ENCODE data around the gene PRIMA1.

The PRIMA1 gene

GRCh38 chr14:93731753-93732152 is 56.5 kb downstream of the PRIMA1 start:
- DNase-seq (ENCODE audit: low spot score) = no peak

GRCh38 chr14:93729993-93730392 is 58.3 kb downstream of the PRIMA1 start:
- DNase-seq (ENCODE audit: low spot score) = no peak

- no peak for DNase-seq (ENCODE audit: low spot score)
Observed at GRCh38 chr14:93728651-93729016, 59.7 kb downstream of the PRIMA1 start.

DNA sequence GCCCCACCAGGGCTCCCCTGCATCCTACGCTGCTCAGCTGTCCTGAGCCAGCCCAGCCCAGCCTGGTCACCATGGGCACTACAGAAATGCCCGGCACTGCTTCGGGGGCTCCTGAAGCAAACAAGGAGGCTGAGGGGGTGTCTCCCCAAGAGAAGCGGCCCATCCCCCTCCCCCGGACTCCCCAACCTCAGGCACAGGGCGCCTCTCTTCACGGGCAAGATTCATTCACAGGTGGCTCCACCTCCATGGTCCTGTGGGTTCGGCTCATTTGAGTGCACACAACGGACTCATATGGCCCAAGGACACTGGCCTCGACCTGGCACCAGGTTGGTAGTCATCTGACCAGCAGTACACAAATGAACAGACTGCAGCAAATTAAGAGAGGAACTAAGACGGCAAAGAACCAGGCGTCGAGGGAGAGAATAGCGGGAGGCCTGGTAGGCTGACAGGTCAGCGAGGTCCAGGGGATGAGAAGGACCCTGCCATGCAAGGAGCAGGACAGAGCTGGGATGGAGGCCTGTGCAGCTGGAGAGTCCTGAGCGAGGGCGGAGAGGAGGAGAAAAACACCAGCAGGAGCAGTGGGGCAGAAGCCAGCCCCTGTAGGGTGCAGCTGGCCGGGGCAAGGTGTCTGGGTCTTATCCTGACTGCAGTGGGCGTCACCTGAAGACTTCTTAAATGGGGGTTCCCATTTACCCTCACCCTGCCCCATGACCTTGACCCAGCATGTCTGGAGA is 60.2 kb downstream of the PRIMA1 start:
- DNase-seq (ENCODE audit: low spot score) = no peak

DNA sequence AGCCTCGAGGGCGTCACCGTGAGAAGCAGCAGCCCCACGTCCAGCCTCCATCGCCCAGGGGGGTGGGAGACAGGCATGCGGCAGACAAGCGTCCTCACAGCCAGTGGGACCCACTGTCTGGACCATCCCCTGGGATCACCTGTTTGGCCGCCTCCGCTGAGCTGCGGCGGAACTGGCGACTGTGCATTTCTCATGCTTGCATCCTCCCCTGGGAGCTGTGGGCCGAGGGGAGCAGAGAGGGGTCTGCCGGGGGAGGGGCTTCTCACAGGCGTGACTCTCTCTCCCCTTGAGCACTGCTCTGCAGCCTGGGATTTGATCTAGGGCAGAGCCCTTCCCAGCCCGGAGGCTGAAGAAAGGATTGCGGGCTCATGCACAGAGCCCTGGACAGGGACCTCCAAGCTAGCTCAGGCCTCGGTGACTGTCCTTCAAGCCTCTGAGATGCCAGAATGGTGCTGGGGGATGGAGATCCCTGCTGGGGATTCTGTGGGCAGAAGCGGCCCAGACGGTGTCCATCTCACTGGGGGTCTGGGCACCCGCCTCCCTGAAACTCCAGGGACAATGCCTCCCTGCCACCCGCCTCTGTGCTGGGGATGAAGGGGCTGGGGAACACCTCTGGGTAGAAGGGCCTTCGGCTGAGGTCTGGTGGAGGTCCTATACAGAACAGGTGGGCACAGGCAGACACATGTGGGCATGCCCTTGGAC is 61.1 kb downstream of the PRIMA1 start:
- no peak for DNase-seq (ENCODE audit: low spot score)

- no peak for DNase-seq (ENCODE audit: low spot score)
Observed at GRCh38 chr14:93725993-93726392, 62.3 kb downstream of the PRIMA1 start.

DNA sequence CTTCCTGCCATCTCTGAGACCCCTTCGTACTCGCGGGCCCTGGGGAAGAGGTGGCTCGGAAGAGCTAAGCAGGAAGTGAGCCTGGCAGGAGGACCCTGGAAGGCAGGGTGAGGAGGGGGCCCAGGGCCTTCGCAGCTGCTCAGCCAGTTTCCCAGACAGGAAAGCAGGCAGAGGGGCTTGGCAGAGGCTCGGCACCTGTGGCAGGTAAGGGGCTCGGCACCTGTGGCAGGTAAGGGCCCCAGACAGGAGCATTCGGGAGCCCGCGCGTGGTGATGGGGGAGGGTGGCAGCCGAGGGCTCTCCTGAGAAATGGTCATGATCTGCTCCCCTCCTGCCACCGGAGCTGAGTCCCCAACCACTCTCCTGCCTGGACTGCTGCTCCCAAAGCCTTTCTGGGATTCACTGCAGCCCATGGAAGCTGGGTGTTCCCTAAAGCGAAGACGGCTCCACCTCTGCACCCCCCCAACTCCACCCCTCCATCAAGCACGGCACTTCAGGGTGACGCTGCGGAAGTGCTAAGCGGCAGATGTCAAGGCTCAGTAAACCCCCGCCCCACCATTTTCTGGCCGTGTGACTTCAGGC is 63.2 kb downstream of the PRIMA1 start:
- DNase-seq (ENCODE audit: low spot score) = no peak

DNA sequence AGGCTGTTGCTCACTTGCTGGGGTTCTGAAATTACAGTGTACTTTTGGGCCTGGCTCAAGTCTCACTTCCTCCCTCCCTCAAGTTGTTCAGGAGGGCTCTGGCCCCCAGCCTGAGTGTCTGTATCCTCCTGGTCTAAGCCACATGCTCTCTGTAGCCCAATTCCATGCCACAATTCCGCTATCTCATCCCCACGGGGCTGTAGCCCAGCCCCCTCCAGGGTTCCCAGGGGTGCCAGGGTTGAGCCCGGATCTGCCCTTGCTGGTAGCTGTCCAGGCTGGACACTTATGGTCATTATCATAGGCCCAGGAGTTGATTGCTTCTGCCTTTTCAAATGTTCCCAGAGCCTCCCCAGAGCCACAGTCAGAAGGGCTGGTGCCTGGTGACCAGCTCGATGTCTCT is 65.3 kb downstream of the PRIMA1 start:
- no peak for DNase-seq (ENCODE audit: low spot score)

DNA sequence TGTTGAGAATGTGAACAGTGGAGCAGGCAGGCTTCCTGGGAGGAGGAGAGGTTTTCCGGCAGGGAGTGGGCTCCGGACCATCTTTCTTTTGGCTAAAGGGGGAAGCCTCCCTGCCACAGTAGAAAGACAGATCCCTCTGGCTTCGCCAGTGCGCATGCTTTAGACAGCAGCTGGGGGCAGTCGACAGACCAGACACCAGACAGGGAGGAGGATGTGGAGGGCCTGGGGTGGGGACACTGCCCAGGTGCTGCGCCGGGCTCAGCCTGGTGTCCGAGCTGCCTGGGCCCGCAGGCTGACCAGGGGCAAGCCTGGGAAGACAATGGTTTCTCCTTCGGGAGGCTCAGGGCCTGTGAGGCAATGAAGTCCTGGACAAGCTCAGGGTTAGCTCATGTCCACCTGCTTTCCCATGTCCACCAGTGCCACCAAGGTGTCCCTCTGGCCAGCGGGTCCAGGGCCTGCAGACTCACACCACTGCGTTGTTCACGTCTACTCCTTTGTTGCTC is 67.3 kb downstream of the PRIMA1 start:
- no peak for DNase-seq (ENCODE audit: low spot score)

DNA sequence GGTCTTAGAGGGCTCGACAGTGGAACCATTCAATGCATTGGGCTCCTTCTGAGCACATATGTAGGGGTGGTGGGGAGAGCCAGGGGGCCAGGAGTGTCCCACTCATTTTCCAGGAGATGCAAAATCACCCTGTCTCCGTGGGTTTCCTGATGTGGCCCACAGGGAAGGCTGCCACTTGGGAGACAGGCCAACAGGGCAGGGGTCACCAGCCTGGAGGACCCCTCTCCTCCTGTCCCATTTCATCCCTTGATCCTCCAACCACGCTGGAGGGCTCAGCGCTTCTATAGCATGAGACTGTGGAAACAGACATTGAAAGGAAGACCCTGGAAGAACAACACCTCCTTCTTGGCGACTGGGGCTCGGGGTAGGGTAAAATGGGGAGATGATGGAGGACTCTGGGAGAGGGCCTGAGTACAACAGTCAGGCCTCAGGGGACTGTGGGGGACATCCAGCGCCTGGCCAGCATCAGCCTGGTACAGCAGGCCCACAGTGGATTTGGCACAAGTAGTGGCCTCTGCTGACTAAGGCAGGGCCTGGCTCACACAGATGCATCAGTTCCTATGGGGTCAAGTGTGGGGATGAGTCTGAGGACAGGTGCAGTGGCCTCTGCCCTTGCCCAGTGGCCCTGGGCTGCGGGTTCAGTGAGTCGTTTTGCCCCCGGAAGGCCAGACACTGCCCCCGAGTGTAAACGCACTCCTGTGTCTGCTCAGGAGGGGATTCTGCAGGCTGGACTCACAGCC is 68.0 kb downstream of the PRIMA1 start:
- DNase-seq (ENCODE audit: low spot score) = no peak

DNA sequence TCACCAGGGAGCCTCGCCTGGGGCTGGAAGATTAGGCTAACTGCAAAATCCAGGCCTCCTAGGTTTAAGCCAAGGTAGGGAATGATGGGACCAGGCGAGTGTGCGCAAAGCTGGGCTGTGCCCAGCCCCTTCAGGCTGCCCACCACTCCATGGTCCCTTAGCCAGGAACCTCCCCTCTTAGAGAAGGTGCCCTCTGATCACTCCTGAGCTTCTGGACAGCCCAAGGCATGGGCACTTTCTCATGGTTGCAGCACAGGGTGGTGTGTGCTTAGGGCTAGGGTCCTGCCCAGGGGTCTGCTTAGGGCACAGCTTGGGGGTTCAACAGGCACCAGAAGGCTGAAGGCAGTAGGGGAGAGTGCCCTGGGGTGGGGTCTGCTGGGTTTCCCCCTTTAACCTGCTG is 69.0 kb downstream of the PRIMA1 start:
- no peak for DNase-seq (ENCODE audit: low spot score)

DNA sequence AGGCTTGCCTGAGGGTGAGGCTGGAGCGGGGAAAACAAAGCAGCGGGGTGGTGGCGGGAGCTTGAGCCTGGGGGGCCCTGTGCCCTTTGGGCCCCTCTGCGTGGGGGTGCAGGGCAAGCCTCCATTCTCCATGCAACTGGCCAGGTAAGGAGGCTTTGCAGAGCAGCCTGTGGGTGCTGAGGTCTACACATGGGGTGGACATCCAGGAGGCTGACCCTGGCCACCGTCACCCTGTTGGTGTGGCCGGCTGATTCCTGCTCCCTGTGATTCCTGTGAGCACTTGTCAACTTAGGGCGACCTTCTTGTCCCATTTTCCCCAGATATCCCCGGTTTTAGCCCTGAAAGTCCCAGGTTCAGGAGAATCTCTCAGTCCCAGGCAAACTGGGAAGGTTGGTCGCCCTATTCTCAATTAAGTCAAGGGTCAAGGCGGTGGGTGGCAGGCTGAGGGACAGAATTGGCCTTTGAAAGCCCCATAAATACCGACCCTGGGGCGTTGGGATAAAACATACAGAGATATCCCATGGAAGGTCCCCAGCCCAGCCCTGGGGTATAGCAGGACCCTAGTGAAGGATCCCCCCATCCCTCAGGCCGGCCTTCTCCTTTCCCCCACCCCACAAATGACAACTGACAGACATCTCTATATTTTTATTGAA is 70.5 kb downstream of the PRIMA1 start:
- no peak for DNase-seq (ENCODE audit: low spot score)

GRCh38 chr14:93716746-93717667 is 71.3 kb downstream of the PRIMA1 start:
- no peak for DNase-seq (ENCODE audit: low spot score)

DNA sequence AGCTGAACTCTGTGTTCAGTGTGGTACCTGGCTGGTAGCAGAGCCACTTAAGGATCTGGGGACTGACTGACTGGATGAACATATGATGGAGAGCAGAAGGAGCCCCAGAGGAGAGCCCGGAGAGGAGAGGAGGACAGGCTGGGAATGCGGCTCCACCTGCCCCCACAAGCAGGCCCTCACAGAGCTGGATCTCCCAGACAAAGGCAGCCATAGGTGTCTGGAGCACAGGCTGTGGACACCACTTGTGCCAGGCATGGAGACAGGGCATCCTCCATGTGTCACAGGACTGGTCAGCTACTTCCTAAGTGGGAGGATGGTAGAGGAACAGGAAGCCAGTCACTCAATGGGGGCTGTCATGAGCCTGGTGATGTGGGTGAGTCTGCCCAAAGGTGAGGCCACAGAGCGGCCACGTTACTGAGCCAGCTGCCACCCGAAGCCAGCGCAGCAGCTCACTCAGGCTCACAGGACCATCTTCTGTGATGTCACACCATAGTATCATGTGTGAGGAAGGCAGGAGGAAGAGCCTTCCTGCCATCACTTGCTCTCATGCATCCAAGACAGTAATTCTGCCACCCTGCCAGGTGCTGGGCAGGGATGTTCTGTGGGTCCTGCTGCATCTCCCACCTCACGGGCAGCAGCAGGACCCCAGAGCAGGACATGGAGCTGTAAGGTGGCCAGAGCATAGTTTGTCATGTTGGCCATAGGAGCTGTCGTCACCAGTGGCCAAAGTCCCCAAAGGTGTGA is 72.1 kb downstream of the PRIMA1 start:
- no peak for DNase-seq (ENCODE audit: low spot score)

DNA sequence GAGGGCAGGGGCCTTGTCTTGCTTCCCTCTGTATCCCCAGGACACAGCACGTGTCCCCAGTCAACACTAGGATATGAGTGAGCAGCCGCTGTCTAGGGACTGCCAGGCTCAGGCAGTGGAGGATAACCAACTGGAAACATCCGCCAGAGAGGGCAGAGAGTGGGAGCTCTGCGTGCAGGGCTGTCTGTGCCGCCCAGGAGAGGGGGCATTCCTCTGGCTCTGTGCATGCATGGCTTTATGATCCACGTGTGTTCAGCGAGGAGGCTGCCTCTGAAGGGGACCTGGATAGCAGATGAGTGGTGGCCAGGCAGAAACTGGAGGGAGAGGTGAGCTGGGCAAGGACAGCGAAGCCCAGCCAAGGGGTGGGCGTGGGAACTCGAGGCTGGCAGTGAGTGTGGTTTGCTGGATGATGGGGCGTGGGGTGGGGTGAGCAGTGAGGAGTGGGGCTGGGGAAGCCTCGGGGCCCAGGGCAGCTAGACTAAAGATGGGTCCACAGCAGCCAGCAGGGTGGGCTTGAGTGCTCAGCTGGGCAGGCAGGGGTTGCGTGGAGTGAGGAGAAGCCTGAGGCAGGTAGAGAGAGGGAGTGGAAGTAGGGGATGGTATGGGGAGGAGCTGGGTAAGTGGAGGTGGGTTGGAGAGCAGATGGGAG is 72.9 kb downstream of the PRIMA1 start:
- DNase-seq (ENCODE audit: low spot score) = no peak

DNA sequence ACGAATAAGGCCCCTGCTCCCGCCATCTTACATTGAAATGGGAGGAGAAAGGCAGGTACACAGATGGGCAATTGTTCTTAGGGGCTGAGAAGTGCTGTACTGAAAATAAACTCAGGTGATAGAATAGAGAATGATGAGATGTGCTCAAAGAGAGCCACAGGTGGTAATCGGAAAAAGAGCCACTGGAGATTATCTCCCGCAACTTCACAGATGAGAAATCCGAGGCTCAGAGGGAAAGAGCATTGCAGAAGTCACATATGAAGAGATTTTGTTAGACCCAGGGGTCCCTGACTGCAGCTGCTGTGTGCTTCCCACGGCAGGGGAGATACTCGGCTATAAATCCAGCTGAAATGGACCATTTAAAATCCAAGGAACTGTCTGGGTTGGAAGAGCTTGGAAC is 73.7 kb downstream of the PRIMA1 start:
- DNase-seq (ENCODE audit: low spot score) = no peak

- no peak for DNase-seq (ENCODE audit: low spot score)
Observed at GRCh38 chr14:93713726-93714405, 74.4 kb downstream of the PRIMA1 start.

GRCh38 chr14:93712838-93713724 is 75.2 kb downstream of the PRIMA1 start:
- DNase-seq (ENCODE audit: low spot score) = no peak

Measured in HuH-7 (cell line).